Lung (tissue), 12 donors: ENCODE measurements around the gene RELB. TPM values are rescaled to one million over a fixed set of nuclear protein-coding genes. Genes with fewer than 3 reads are reported as not detected.

Source experiments
- ATAC-seq: fragments of 200-7000 bp; cut with Tn5 transposase; one replicate; pipeline ENCODE4 v1.9.1; 2020; ENCODE audit warnings: moderate number of reproducible peaks; ENCODE audit not compliant: insufficient read depth, low FRiP score
- DNase-seq, 3 donors: peaks; one replicate each; pipeline ENCODE4 v3.0.0-alpha.2; 2013 to 2017
- H3K27ac ChIP-seq, 2 donors: one replicate each; pipeline ENCODE4 v1.5.1; 2013; ENCODE audit warnings: mild to moderate bottlenecking in 2 of 2, moderate library complexity in 2 of 2, control low read depth in 1 of 2, inconsistent platforms in 1 of 2, low read depth in 1 of 2, low read length in 1 of 2
- H3K27me3 ChIP-seq, 3 donors: one replicate each; pipeline ENCODE4 v1.5.1; 2013; ENCODE audit warnings: low read length in 2 of 3; ENCODE audit not compliant: control insufficient read depth in 3 of 3, insufficient read depth in 3 of 3
- H3K36me3 ChIP-seq, 4 donors: one replicate each; pipeline ENCODE4 v1.5.1; 2013; ENCODE audit warnings: low read length in 4 of 4, mild to moderate bottlenecking in 1 of 4, moderate library complexity in 1 of 4; ENCODE audit not compliant: control insufficient read depth in 4 of 4, insufficient read depth in 4 of 4
- H3K4me1 ChIP-seq, 5 donors: one replicate each; pipeline ENCODE4 v1.5.1; 2013; ENCODE audit warnings: low read length in 5 of 5, mild to moderate bottlenecking in 2 of 5, moderate library complexity in 1 of 5; ENCODE audit not compliant: control insufficient read depth in 5 of 5, insufficient read depth in 5 of 5
- H3K4me3 ChIP-seq: one replicate; pipeline ENCODE4 v1.5.1; 2013; ENCODE audit warnings: mild to moderate bottlenecking, control low read depth, moderate library complexity
- H3K9ac ChIP-seq, 2 donors: one replicate each; pipeline ENCODE4 v1.5.1; 2013; ENCODE audit warnings: low read length in 2 of 2, control low read depth in 1 of 2; ENCODE audit not compliant: insufficient read depth in 1 of 2
- H3K9me3 ChIP-seq, 4 donors: one replicate each; pipeline ENCODE4 v1.5.1; 2013; ENCODE audit warnings: low read length in 3 of 4, mild to moderate bottlenecking in 1 of 4, moderate library complexity in 1 of 4; ENCODE audit not compliant: control insufficient read depth in 4 of 4, insufficient read depth in 3 of 4
- WGBS, 2 donors: extraction: QIAGEN DNeasy Blood & Tissue Kit; methylation state at CpG; one replicate each; pipeline ENCODE4 v1.1.7; 2013; 5-methylcytosine and 5-hydroxymethylcytosine counted together
- polyA plus RNA-seq, 2 donors: library from polyadenylated mRNA; stranded (reverse); fragments of 200-250 nt; gene quantifications; one replicate each; pipeline ENCODE4 v1.2.1, GENCODE V29; 2013
- total RNA-seq, 2 donors: library from RNA; depleted of rRNA in 1 of 2; stranded (reverse); fragments of >200 nt in 1 of 2; gene quantifications; one replicate each; pipeline ENCODE4 v1.2.1, GENCODE V29; 2014 to 2021
- TF ChIP-seq, protein P1 (sequence below): IDR thresholded peaks from 2 replicates; pipeline ENCODE4 v1.5.1; 2012; ENCODE audit warnings: mild to moderate bottlenecking; ENCODE audit errors: control extremely low read depth, extremely low read depth
- donor health status: control.
- donor health status: control.
- donor health status: Bipolar disorder and iron deficiency.
- donor health status: healthy.
- donor health status: DM: yes; HTN: yes; CAD: no.

RELB gene
- total and polyA plus RNA-seq, 4 donors, result 9.4 to 65.9 (median 19.8) TPM

DNA sequence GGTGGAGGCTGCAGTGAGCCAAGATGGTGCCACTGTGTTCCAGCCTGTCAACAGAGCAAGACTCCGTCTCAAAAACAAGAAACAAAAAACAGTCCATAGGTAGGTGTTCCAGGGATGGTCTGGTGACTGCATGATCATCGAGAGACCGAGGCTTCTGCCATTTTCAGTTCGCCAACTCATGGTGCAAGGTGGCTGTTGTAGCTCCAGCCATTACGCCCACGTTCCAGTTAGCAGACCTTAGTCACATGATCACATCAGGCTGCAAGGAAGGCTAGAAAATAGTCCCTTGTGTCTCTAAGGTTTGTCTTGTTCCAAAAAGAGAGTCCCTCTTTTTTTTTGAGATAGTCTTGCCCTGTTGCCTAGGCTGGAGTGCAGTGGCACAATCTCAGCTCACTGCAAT is 34.5 kb downstream of the RELB start:
- Histone ChIP-seq H3K4me3 (no peak overlapping the region), H3K27ac (no peak overlapping the region), H3K9ac (no peak overlapping the region), H3K27me3 (no peaks in the 10 kb centered on the region), H3K4me1 (peaks cover 7 to 12% (median 10%) of the 10 kb centered on the region in 5 donors), H3K9me3 (no peaks in the 10 kb centered on the region), H3K36me3 (peaks cover 0 to 34% (median 5%) of the 10 kb centered on the region in 4 donors)
- DNase-seq (no peak), ATAC-seq (no peak)
- 98% methylated on average over 6 of the region's 6 CpGs for WGBS, 2 donors
- TF ChIP-seq, protein P1, sequence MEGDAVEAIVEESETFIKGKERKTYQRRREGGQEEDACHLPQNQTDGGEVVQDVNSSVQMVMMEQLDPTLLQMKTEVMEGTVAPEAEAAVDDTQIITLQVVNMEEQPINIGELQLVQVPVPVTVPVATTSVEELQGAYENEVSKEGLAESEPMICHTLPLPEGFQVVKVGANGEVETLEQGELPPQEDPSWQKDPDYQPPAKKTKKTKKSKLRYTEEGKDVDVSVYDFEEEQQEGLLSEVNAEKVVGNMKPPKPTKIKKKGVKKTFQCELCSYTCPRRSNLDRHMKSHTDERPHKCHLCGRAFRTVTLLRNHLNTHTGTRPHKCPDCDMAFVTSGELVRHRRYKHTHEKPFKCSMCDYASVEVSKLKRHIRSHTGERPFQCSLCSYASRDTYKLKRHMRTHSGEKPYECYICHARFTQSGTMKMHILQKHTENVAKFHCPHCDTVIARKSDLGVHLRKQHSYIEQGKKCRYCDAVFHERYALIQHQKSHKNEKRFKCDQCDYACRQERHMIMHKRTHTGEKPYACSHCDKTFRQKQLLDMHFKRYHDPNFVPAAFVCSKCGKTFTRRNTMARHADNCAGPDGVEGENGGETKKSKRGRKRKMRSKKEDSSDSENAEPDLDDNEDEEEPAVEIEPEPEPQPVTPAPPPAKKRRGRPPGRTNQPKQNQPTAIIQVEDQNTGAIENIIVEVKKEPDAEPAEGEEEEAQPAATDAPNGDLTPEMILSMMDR, result no peak

GRCh38 chr19:45037393-45038169 is 36.3 kb downstream of the RELB start:
- TF ChIP-seq, protein P1, result no peak
- no peaks in the 10 kb centered on the region for H3K9me3 ChIP-seq
- H3K4me3 ChIP-seq, result no peak overlapping the region
- H3K9ac ChIP-seq, result no peak overlapping the region
- H3K27ac ChIP-seq, result no peak overlapping the region
- no peaks in the 10 kb centered on the region for H3K27me3 ChIP-seq
- ATAC-seq (no peak), DNase-seq (no peak)
- WGBS, 2 donors, result 92 to 93% methylated on average over 37 of the region's 37 CpGs
- peaks cover 0 to 36% (median 12%) of the 10 kb centered on the region in 4 donors for H3K36me3 ChIP-seq
- peaks cover 9 to 12% (median 10%) of the 10 kb centered on the region in 5 donors for H3K4me1 ChIP-seq

DNA sequence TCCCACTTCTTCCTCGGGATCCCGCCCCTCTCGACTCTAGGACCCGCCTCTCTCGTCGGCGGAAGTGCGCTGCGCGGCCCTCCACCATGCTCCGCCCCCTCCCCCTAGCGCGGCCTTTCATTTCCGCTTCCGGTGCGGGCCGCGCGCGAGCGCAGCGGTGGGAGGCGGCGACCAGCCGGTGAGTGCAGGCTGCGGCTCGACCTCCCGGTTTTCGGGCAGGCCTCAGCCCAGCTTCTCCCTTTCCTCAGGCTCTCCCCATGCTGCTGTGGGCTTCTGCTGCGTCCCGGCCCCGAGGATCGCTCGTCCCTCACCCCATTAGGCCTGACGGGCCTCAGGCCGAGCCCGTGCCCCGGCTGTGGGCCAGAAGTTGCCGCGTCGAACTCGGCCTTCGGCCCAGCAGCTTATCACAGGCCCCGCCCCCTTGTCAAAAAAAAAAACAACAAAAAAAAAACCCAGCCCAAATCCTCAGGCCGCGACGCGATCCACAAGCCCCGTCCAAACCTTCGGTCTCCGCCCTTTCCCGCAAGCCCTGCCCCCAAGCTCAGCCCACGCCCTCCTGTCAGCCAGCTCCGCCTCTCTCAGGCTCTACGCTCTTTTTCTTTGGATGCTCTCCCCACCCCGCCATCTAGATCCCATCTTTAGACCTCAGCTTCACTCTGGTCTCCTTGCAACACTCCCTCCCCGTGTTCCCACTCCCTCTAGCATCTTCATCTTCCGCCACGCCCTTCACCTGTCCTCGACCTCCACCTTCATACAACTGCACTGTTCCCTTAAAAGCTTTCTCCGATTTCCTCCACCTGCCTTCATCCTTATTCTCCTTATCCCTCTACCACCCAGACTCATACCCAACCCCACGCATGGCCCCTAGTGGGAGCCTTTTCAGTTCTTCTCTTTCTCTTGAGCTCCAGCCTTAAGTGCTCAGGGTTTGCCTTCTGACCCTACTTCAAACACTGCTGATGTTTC is 37.9 kb downstream of the RELB start, which contains the start of gene CLASRP:
TSS of gene CLASRP (plus strand) at position 115 of the 963 bp plus-strand sequence. CDS start 1,168 bp downstream, outside the sequence.
- peaks cover 3 to 34% (median 16%) of the 10 kb centered on the region in 4 donors for H3K36me3 ChIP-seq
- H3K4me1 ChIP-seq, result peaks cover 9 to 12% (median 10%) of the 10 kb centered on the region in 5 donors
- peak within 1 kb of the TSS; percentile 50 to 84 for H3K9ac ChIP-seq
- 2 to 3% methylated on average over 60 to 62 of the region's 62 CpGs for WGBS, 2 donors
- H3K9me3 ChIP-seq, result no peaks in the 10 kb centered on the region
- H3K4me3 ChIP-seq, result peak within 1 kb of the TSS; percentile 67
- ATAC-seq (peak; percentile 94), DNase-seq (peak; percentile 93 to 96 (median 94))
- TF ChIP-seq, protein P1, result no peak
- no peaks in the 10 kb centered on the region for H3K27me3 ChIP-seq
- H3K27ac ChIP-seq, result peak within 1 kb of the TSS; percentile 85 to 92
